Measurements from ENCODE around the gene CCDC68. TPM values are rescaled to one million over a fixed set of nuclear protein-coding genes. Genes with fewer than 3 reads are reported as not detected.

Gene CCDC68
- total RNA-seq, 2 experiments from 2014 or later = not detected

- Mint-ChIP-seq H3K27me3 (peaks cover 7% of the 10 kb centered on the region), H3K27ac (no peak overlapping the region), H3K4me1 (ENCODE audit: low read depth) (no peaks in the 10 kb centered on the region), H3K4me3 (no peak overlapping the region), H3K36me3 (ENCODE audit: low read depth) (no peaks in the 10 kb centered on the region), H3K9me3 (no peaks in the 10 kb centered on the region)
- no peak for DNase-seq
- ChIA-PET CTCF (interaction anchor here (2.7 kb wide), 1 partner anchor 306 kb away, joined by 17 read pairs; no protein-coding TSS in a partner anchor), POLR2A (no interaction called here)
- TF ChIP-seq CTCF (IDR thresholded peaks at IDR 0.05) = no peak
- intact Hi-C loops (cut with micrococcal nuclease) = loop anchor here (5.0 to 10.0 kb wide), 3 partner anchors 303 to 540 kb away; no protein-coding TSS in a partner anchor
- no peak for ATAC-seq
Measured at GRCh38 chr18:54984908-54985307, 25.6 kb upstream of the CCDC68 start.

GRCh38 chr18:54983791-54984190 is 24.5 kb upstream of the CCDC68 start:
- H3K9me3 Mint-ChIP-seq = no peaks in the 10 kb centered on the region
- intact Hi-C loops (cut with micrococcal nuclease) = loop anchor here (5.0 to 10.0 kb wide), 3 partner anchors 301 to 539 kb away; no protein-coding TSS in a partner anchor
- no peaks in the 10 kb centered on the region for H3K36me3 Mint-ChIP-seq (ENCODE audit: low read depth)
- H3K27me3 Mint-ChIP-seq = peaks cover 9% of the 10 kb centered on the region
- ChIA-PET CTCF (interaction anchor here (0.6 to 2.7 kb wide), 14 partner anchors 10 to 539 kb away, joined by 3 to 17 read pairs (median 4); no protein-coding TSS in a partner anchor), POLR2A (no interaction called here)
- ATAC-seq = no peak
- no peak for DNase-seq
- TF ChIP-seq CTCF (IDR thresholded peaks at IDR 0.05) = no peak
- no peaks in the 10 kb centered on the region for H3K4me1 Mint-ChIP-seq (ENCODE audit: low read depth)
- no peak overlapping the region for H3K27ac Mint-ChIP-seq
- no peak overlapping the region for H3K4me3 Mint-ChIP-seq

- ChIA-PET CTCF (interaction anchor here (0.6 to 2.7 kb wide), 16 partner anchors 9 to 539 kb away, joined by 3 to 17 read pairs (median 4); no protein-coding TSS in a partner anchor), POLR2A (no interaction called here)
- H3K27me3 Mint-ChIP-seq = peaks cover 9% of the 10 kb centered on the region
Measured at GRCh38 chr18:54983041-54983686, 23.9 kb upstream of the CCDC68 start.

GRCh38 chr18:54981076-54981475 is 21.8 kb upstream of the CCDC68 start:
- POLR2A ChIA-PET = no interaction called here
- DNase-seq (no peak), ATAC-seq (no peak)
- TF ChIP-seq CTCF (IDR thresholded peaks at IDR 0.05) = no peak
- Mint-ChIP-seq H3K27me3 (peaks cover 9% of the 10 kb centered on the region), H3K4me3 (no peak overlapping the region), H3K27ac (no peak overlapping the region), H3K9me3 (no peaks in the 10 kb centered on the region), H3K36me3 (ENCODE audit: low read depth) (no peaks in the 10 kb centered on the region), H3K4me1 (ENCODE audit: low read depth) (no peaks in the 10 kb centered on the region)
- CTCF ChIA-PET = interaction anchor here (1.7 kb wide), 1 partner anchor 536 kb away, joined by 4 read pairs; no protein-coding TSS in a partner anchor
- intact Hi-C loops (cut with micrococcal nuclease) = loop anchor here (5.0 to 10.0 kb wide), 3 partner anchors 299 to 536 kb away; no protein-coding TSS in a partner anchor

More at GRCh38 chr18:54983041-54983686, 23.9 kb upstream of the CCDC68 start:
- H3K4me1 Mint-ChIP-seq (ENCODE audit: low read depth) = no peaks in the 10 kb centered on the region
- intact Hi-C loops (cut with micrococcal nuclease) = loop anchor here (5.0 to 10.0 kb wide), 3 partner anchors 301 to 538 kb away; no protein-coding TSS in a partner anchor
- no peak for DNase-seq
- ATAC-seq = no peak
- peak; percentile 68 for TF ChIP-seq CTCF (IDR thresholded peaks at IDR 0.05)
- no peaks in the 10 kb centered on the region for H3K36me3 Mint-ChIP-seq (ENCODE audit: low read depth)
- no peaks in the 10 kb centered on the region for H3K9me3 Mint-ChIP-seq
- H3K27ac Mint-ChIP-seq = no peak overlapping the region
- H3K4me3 Mint-ChIP-seq = no peak overlapping the region

- H3K27ac Mint-ChIP-seq = no peak overlapping the region
- TF ChIP-seq CTCF (IDR thresholded peaks at IDR 0.05) = no peak
- CTCF ChIA-PET = interaction anchor here (0.7 to 2.2 kb wide), 2 partner anchors 42 to 304 kb away, joined by 3 to 8 read pairs; no protein-coding TSS in a partner anchor
- H3K4me1 Mint-ChIP-seq (ENCODE audit: low read depth) = no peaks in the 10 kb centered on the region
- no peak for DNase-seq
- POLR2A ChIA-PET = no interaction called here
- H3K27me3 Mint-ChIP-seq = peaks cover 4% of the 10 kb centered on the region
- H3K9me3 Mint-ChIP-seq = no peaks in the 10 kb centered on the region
- intact Hi-C loops (cut with micrococcal nuclease) = no loop called here
- H3K36me3 Mint-ChIP-seq (ENCODE audit: low read depth) = no peaks in the 10 kb centered on the region
- H3K4me3 Mint-ChIP-seq = no peak overlapping the region
- ATAC-seq = no peak
Measured at GRCh38 chr18:54975598-54975997, 16.3 kb upstream of the CCDC68 start.
